Measurements from ENCODE around the gene GSE1.
A peak's percentile ranks its signal among the peaks of the same experiment; 100 is the strongest.

The GSE1 gene

DNA sequence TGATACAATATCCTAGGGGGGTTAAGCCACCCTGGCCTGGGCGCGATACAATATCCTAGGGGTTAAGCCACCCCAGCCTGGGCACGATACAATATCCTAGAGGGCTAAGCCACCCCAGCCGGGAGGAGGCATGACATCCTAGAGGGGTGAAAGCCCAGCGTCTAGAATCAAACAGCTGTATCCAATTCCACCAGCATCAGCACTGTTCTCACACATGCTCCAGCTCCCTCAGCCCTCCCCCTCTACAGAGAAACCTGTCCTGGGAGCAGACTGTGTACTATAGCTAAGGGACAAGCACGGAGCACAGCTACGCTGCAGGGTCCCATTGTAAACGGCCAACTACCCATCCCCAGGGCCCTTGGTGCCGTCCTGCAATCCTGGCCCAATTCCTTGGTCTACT is 69.4 kb downstream of the GSE1 start:
- no peak for DNase-seq (ENCODE audit: low read depth)

DNA sequence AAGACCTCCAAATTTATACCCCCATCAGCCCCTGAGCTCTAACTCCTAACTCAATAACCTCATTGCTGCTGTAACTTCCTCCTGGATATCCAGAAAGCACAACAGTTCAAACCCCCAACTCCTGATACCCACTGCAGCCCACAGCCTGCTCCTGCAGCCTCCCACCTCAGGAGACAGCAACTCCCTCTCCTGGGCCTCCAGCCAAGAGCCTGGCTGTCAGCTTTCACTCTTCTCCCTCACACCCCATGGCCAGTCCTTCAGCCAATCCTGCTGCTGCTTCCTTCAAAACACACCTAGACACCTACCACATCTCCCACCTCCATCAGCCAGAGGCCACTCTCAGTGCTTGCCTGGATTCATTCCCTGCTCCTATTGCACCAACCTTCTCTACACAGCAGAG is 70.2 kb downstream of the GSE1 start:
- no peak for DNase-seq (ENCODE audit: low read depth)

- DNase-seq (ENCODE audit: low read depth), result no peak
Observed at GRCh38 chr16:85685251-85685650, 72.1 kb downstream of the GSE1 start.

- DNase-seq (ENCODE audit: low read depth), result no peak
Observed at GRCh38 chr16:85686912-85687591, 73.9 kb downstream of the GSE1 start.

- no peak for DNase-seq (ENCODE audit: low read depth)
Observed at GRCh38 chr16:85687651-85688471, 74.7 kb downstream of the GSE1 start.

GRCh38 chr16:85688586-85689284 is 75.6 kb downstream of the GSE1 start, which contains the start of gene GINS2:
TSS of gene GINS2 (minus strand) at chr16:85688954. CDS start at chr16:85688898, 56 bp downstream.
- DNase-seq (ENCODE audit: low read depth), result peak; percentile 91

- no peak for DNase-seq (ENCODE audit: low read depth)
Observed at GRCh38 chr16:85689285-85689949, 76.3 kb downstream of the GSE1 start.

GRCh38 chr16:85689950-85690320 is 76.8 kb downstream of the GSE1 start:
- no peak for DNase-seq (ENCODE audit: low read depth)

- DNase-seq (ENCODE audit: low read depth), result peak; percentile 9
Observed at GRCh38 chr16:85690469-85691064, 77.4 kb downstream of the GSE1 start.

GRCh38 chr16:85695196-85696128 is 82.3 kb downstream of the GSE1 start:
- no peak for DNase-seq (ENCODE audit: low read depth)

- no peak for DNase-seq (ENCODE audit: low read depth)
Observed at GRCh38 chr16:85696781-85697180, 83.7 kb downstream of the GSE1 start.

GRCh38 chr16:85697431-85697830 is 84.3 kb downstream of the GSE1 start:
- no peak for DNase-seq (ENCODE audit: low read depth)

GRCh38 chr16:85698459-85698891 is 85.4 kb downstream of the GSE1 start:
- no peak for DNase-seq (ENCODE audit: low read depth)

- DNase-seq (ENCODE audit: low read depth), result no peak
Observed at GRCh38 chr16:85698935-85699558, 85.9 kb downstream of the GSE1 start.

GRCh38 chr16:85699628-85700027 is 86.5 kb downstream of the GSE1 start:
- peak; percentile 31 for DNase-seq (ENCODE audit: low read depth)

GRCh38 chr16:85704011-85704410 is 90.9 kb downstream of the GSE1 start:
- no peak for DNase-seq (ENCODE audit: low read depth)

- no peak for DNase-seq (ENCODE audit: low read depth)
Observed at GRCh38 chr16:85704900-85705846, 92.1 kb downstream of the GSE1 start.

DNA sequence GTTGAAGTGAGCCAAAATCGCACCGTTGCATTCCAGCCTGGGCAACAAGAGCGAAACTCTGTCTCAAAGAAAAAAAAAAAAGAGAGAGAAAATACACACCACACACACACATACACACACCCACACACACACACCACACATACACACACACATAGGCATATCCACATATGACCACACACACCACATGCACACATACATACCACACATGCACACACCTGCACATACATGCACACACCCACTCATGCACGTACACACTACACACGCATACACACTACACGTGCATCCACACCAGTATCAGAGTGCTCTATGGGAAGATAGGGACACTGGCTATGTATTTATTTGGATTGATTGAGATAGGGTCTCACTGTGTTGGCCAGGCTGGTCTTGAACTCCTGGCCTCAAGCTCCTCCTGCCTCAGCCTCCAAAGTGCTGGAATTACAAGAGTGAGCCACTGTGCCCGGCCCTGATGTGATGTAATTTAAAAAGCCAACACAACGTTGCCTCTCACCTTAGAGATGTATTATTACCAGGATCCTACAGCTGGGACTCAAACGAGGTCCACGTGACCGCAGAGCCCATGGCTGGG is 93.4 kb downstream of the GSE1 start:
- DNase-seq (ENCODE audit: low read depth), result no peak
